Measurements from ENCODE around the gene HARS2.

DNA sequence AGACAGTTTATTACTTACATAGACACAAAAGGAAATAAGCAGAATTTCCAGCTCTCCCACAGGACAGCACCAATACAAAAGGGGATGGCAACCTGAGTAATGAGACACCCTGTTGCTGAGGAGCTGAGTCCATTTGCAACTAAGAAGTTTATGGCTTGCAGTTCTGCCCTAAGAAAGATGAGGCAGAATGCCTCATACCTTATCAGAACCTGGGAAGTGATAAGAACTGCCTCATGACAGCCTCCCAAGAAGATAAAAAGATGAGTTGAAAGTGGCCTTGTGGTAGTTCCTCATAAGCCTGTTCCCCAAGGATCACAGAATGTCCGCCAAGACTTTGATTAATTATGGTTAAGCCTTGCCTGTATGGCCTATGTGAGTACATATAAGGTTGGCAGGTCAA is 50.7 kb downstream of the HARS2 start:
- no peak for TF ChIP-seq EP300 (IDR thresholded peaks at IDR 0.05)
- TF ChIP-seq, protein P1, sequence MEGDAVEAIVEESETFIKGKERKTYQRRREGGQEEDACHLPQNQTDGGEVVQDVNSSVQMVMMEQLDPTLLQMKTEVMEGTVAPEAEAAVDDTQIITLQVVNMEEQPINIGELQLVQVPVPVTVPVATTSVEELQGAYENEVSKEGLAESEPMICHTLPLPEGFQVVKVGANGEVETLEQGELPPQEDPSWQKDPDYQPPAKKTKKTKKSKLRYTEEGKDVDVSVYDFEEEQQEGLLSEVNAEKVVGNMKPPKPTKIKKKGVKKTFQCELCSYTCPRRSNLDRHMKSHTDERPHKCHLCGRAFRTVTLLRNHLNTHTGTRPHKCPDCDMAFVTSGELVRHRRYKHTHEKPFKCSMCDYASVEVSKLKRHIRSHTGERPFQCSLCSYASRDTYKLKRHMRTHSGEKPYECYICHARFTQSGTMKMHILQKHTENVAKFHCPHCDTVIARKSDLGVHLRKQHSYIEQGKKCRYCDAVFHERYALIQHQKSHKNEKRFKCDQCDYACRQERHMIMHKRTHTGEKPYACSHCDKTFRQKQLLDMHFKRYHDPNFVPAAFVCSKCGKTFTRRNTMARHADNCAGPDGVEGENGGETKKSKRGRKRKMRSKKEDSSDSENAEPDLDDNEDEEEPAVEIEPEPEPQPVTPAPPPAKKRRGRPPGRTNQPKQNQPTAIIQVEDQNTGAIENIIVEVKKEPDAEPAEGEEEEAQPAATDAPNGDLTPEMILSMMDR (IDR thresholded peaks at IDR 0.05): no peak
- no peak for TF ChIP-seq MAFK (IDR thresholded peaks at IDR 0.05; ENCODE audit: partially characterized antibody)
- no peak for TF ChIP-seq CHD2 (IDR thresholded peaks at IDR 0.05; ENCODE audit: low read length, partially characterized antibody)
- TF ChIP-seq BHLHE40 (IDR thresholded peaks at IDR 0.05; ENCODE audit: low read depth, low read length): no peak
- TF ChIP-seq, protein P2, sequence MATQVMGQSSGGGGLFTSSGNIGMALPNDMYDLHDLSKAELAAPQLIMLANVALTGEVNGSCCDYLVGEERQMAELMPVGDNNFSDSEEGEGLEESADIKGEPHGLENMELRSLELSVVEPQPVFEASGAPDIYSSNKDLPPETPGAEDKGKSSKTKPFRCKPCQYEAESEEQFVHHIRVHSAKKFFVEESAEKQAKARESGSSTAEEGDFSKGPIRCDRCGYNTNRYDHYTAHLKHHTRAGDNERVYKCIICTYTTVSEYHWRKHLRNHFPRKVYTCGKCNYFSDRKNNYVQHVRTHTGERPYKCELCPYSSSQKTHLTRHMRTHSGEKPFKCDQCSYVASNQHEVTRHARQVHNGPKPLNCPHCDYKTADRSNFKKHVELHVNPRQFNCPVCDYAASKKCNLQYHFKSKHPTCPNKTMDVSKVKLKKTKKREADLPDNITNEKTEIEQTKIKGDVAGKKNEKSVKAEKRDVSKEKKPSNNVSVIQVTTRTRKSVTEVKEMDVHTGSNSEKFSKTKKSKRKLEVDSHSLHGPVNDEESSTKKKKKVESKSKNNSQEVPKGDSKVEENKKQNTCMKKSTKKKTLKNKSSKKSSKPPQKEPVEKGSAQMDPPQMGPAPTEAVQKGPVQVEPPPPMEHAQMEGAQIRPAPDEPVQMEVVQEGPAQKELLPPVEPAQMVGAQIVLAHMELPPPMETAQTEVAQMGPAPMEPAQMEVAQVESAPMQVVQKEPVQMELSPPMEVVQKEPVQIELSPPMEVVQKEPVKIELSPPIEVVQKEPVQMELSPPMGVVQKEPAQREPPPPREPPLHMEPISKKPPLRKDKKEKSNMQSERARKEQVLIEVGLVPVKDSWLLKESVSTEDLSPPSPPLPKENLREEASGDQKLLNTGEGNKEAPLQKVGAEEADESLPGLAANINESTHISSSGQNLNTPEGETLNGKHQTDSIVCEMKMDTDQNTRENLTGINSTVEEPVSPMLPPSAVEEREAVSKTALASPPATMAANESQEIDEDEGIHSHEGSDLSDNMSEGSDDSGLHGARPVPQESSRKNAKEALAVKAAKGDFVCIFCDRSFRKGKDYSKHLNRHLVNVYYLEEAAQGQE (IDR thresholded peaks at IDR 0.05): no peak
- TF ChIP-seq PHF8 (IDR thresholded peaks at IDR 0.05; ENCODE audit: borderline replicate concordance, low read depth): no peak
- TF ChIP-seq, protein P3, sequence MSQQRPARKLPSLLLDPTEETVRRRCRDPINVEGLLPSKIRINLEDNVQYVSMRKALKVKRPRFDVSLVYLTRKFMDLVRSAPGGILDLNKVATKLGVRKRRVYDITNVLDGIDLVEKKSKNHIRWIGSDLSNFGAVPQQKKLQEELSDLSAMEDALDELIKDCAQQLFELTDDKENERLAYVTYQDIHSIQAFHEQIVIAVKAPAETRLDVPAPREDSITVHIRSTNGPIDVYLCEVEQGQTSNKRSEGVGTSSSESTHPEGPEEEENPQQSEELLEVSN (IDR thresholded peaks at IDR 0.05; ENCODE audit: borderline replicate concordance, low read depth): no peak
- no peak for TF ChIP-seq POLR2A (IDR thresholded peaks at IDR 0.05; ENCODE audit: low read length)

Measured in A549 (cell line).